IMR-90 (cell line): ENCODE data around the gene MAGI2. TPM values are rescaled to one million over a fixed set of nuclear protein-coding genes. Genes with fewer than 3 reads are reported as not detected.

Experiments used
- ATAC-seq: fragments of 200-7000 bp; cut with Tn5 transposase; 2 replicates; pipeline ENCODE4 v1.9.1; 2020; ENCODE audit warnings: low read depth, mild to moderate bottlenecking, moderate library complexity
- BruUV-seq: library from RNA; stranded (reverse); fragments of 400-500 nt; replicated peaks from 2 replicates; lab custom pipeline; 2021; lab: Mats Ljungman, UMichigan
- CTCF ChIA-PET: fragments of 300-600 bp; formaldehyde crosslinking; extraction: SDS; loops from one replicate; lab custom pipeline; 2021; ENCODE audit warnings: antibody characterized with exemption; lab: Yijun Ruan, JAX
- POLR2A ChIA-PET: fragments of 300-600 bp; sonication (Branson Sonifier 250); formaldehyde crosslinking; loops from one replicate; lab custom pipeline; 2022; ENCODE audit warnings: antibody characterized with exemption; ENCODE audit not compliant: unreplicated experiment; lab: Charles Lee
- DNase-seq: peaks from one replicate; pipeline ENCODE4 v3.0.0; 2013
- H2AFZ ChIP-seq: replicated peaks from 2 replicates; pipeline ENCODE3; 2013; ENCODE audit warnings: low read length, mild to moderate bottlenecking; ENCODE audit not compliant: poor library complexity
- H2AK5ac ChIP-seq: 2 replicates; pipeline ENCODE4 v1.6.1; 2013; ENCODE audit warnings: low read depth, low read length, inconsistent platforms
- H2AK9ac ChIP-seq: replicated peaks from 2 replicates; pipeline ENCODE3; 2013; ENCODE audit warnings: mild to moderate bottlenecking, low read depth, low read length, moderate library complexity; ENCODE audit not compliant: poor library complexity
- H2BK120ac ChIP-seq: 2 replicates; pipeline ENCODE4 v1.6.1; 2013; ENCODE audit warnings: low read depth, low read length, inconsistent platforms
- H2BK15ac ChIP-seq: 3 replicates; pipeline ENCODE4 v1.6.1; 2013; ENCODE audit warnings: low read depth, low read length, inconsistent platforms
- H2BK20ac ChIP-seq: 2 replicates; pipeline ENCODE4 v1.6.1; 2013; ENCODE audit warnings: low read depth, mild to moderate bottlenecking, inconsistent platforms, low read length, moderate library complexity
- H2BK5ac ChIP-seq: 2 replicates; pipeline ENCODE4 v1.6.1; 2013; ENCODE audit warnings: mild to moderate bottlenecking, low read depth, low read length, inconsistent platforms; ENCODE audit not compliant: poor library complexity, severe bottlenecking
- H3K14ac ChIP-seq: replicated peaks from 2 replicates; pipeline ENCODE4 v1.6.1; 2013; ENCODE audit warnings: low read depth, low read length, inconsistent platforms
- H3K18ac ChIP-seq: 2 replicates; pipeline ENCODE4 v1.6.1; 2013; ENCODE audit warnings: low read depth, low read length, control low read depth
- H3K23ac ChIP-seq: 2 replicates; pipeline ENCODE4 v1.6.1; 2013; ENCODE audit warnings: low read depth, low read length, inconsistent platforms
- H3K27ac ChIP-seq: 2 replicates; pipeline ENCODE4 v1.5.1; 2013; ENCODE audit warnings: mild to moderate bottlenecking, control low read depth, low read length; ENCODE audit not compliant: insufficient read depth
- H3K27me3 ChIP-seq: 2 replicates; pipeline ENCODE4 v1.6.1; 2013; ENCODE audit warnings: low read length; ENCODE audit not compliant: control insufficient read depth, insufficient read depth
- H3K36me3 ChIP-seq: 2 replicates; pipeline ENCODE4 v1.6.1; 2013; ENCODE audit warnings: low read length, mixed read lengths; ENCODE audit not compliant: control insufficient read depth, insufficient read depth
- H3K4ac ChIP-seq: 2 replicates; pipeline ENCODE4 v1.6.1; 2013; ENCODE audit warnings: low read depth, low read length, inconsistent platforms
- H3K4me1 ChIP-seq: 2 replicates; pipeline ENCODE4 v1.6.1; 2013; ENCODE audit warnings: low read length, mixed read lengths; ENCODE audit not compliant: control insufficient read depth, insufficient read depth
- H3K4me2 ChIP-seq: 2 replicates; pipeline ENCODE4 v1.6.1; 2013; ENCODE audit warnings: low read depth, mild to moderate bottlenecking, control low read depth, low read length, moderate library complexity
- H3K4me3 ChIP-seq: 2 replicates; pipeline ENCODE4 v1.5.1; 2013; ENCODE audit warnings: low read depth, mild to moderate bottlenecking, control low read depth, low read length, moderate library complexity; ENCODE audit not compliant: insufficient read depth
- H3K56ac ChIP-seq: 2 replicates; pipeline ENCODE4 v1.6.1; 2013; ENCODE audit warnings: low read length, inconsistent platforms; ENCODE audit not compliant: insufficient read depth; ENCODE audit errors: extremely low read depth
- H3K79me1 ChIP-seq, 2 experiments: 2 replicates each; pipeline ENCODE4 v1.6.1; 2013; ENCODE audit warnings: low read length in 2 of 2, inconsistent platforms in 1 of 2, low read depth in 1 of 2
- H3K9ac ChIP-seq: 2 replicates; pipeline ENCODE4 v1.6.1; 2013; ENCODE audit warnings: low read depth, low read length, control low read depth
- H3K9me1 ChIP-seq: 2 replicates; pipeline ENCODE4 v1.6.1; 2013; ENCODE audit warnings: low read length, inconsistent platforms; ENCODE audit not compliant: insufficient read depth
- H3K9me3 ChIP-seq: 2 replicates; pipeline ENCODE4 v1.6.1; 2013; ENCODE audit warnings: low read length; ENCODE audit not compliant: control insufficient read depth, insufficient read depth
- H4K20me1 ChIP-seq: 2 replicates; pipeline ENCODE4 v1.6.1; 2013; ENCODE audit warnings: low read length, inconsistent platforms; ENCODE audit not compliant: insufficient read depth
- H4K5ac ChIP-seq: 2 replicates; pipeline ENCODE4 v1.6.1; 2013; ENCODE audit warnings: mild to moderate bottlenecking, low read depth, low read length, control low read depth
- H4K8ac ChIP-seq, 2 experiments: 2 replicates each; pipeline ENCODE4 v1.6.1; 2013; ENCODE audit warnings: low read depth in 2 of 2, low read length in 2 of 2, control low read depth in 1 of 2, inconsistent platforms in 1 of 2
- H4K91ac ChIP-seq: 2 replicates; pipeline ENCODE4 v1.6.1; 2013; ENCODE audit warnings: low read depth, low read length, inconsistent platforms; ENCODE audit not compliant: insufficient read depth
- BHLHE40 ChIP-seq: fragments of 150-350 bp; IDR thresholded peaks from 2 replicates; pipeline ENCODE4 v1.6.1; 2016; ENCODE audit warnings: mild to moderate bottlenecking, low read depth, low read length
- CEBPB ChIP-seq: IDR thresholded peaks from 2 replicates; pipeline ENCODE4 v1.6.1; 2012; ENCODE audit warnings: low read depth, low read length, improper control_type of control experiment
- CHD1 ChIP-seq: IDR thresholded peaks from 2 replicates; pipeline ENCODE4 v1.6.1; 2012; ENCODE audit warnings: low read depth, low read length, improper control_type of control experiment
- FOS ChIP-seq: fragments of 150-350 bp; IDR thresholded peaks from 2 replicates; pipeline ENCODE4 v1.6.1; 2016; ENCODE audit warnings: low read depth, low read length
- MAFK ChIP-seq: IDR thresholded peaks from 2 replicates; pipeline ENCODE4 v1.6.1; 2012; ENCODE audit warnings: low read depth, low read length, improper control_type of control experiment
- MAZ ChIP-seq: IDR thresholded peaks from 2 replicates; pipeline ENCODE4 v1.6.1; 2012; ENCODE audit warnings: low read depth, mild to moderate bottlenecking, low read length, improper control_type of control experiment, moderate library complexity, borderline replicate concordance
- MXI1 ChIP-seq: IDR thresholded peaks from 2 replicates; pipeline ENCODE4 v1.6.1; 2012; ENCODE audit warnings: low read depth, mild to moderate bottlenecking, low read length, moderate library complexity, borderline replicate concordance
- NFE2L2 ChIP-seq: fragments of 150-350 bp; IDR thresholded peaks from 2 replicates; pipeline ENCODE4 v1.6.1; 2016; ENCODE audit warnings: low read depth, mild to moderate bottlenecking, low read length
- POLR2A ChIP-seq: IDR thresholded peaks from 2 replicates; pipeline ENCODE4 v1.6.1; 2012; ENCODE audit warnings: mild to moderate bottlenecking, low read depth, low read length
- RAD21 ChIP-seq: IDR thresholded peaks from 2 replicates; pipeline ENCODE4 v1.6.1; 2012; ENCODE audit warnings: low read length, improper control_type of control experiment
- RCOR1 ChIP-seq: IDR thresholded peaks from 2 replicates; pipeline ENCODE4 v1.6.1; 2012; ENCODE audit warnings: mild to moderate bottlenecking, low read length, improper control_type of control experiment; ENCODE audit not compliant: insufficient replicate concordance
- RFX5 ChIP-seq: IDR thresholded peaks from 2 replicates; pipeline ENCODE4 v1.8.0; 2012; ENCODE audit warnings: low read depth, mild to moderate bottlenecking, low read length, moderate library complexity
- SMC3 ChIP-seq: fragments of 150-350 bp; IDR thresholded peaks from 2 replicates; pipeline ENCODE4 v1.6.1; 2016; ENCODE audit warnings: low read depth, mild to moderate bottlenecking, antibody characterized with exemption, low read length, moderate library complexity
- WGBS, 2 experiments: methylation state at CpG; one replicate each; pipeline versions ENCODE4 v1.1.5 to v1.1.7; 2013; ENCODE audit warnings: missing lambda C conversion rate in 2 of 2; ENCODE audit not compliant: insufficient read length in 1 of 2; ENCODE audit errors: extremely low coverage in 2 of 2; 5-methylcytosine and 5-hydroxymethylcytosine counted together
- dilution Hi-C: fragments of 300-500 bp; cut with HindIII; formaldehyde crosslinking; loops from one replicate; pipeline ENCODE4 v1.14.3; 2018; ENCODE audit warnings: low sequenced_read_pairs; ENCODE audit not compliant: unreplicated experiment
- in situ Hi-C: fragments of 300-500 bp; cut with MboI; formaldehyde crosslinking; loops from 3 replicates; pipeline ENCODE4 v1.14.3; 2019; ENCODE audit warnings: low sequenced_read_pairs, inconsistent platforms, mixed read lengths
- intact Hi-C: fragments of 100-400 bp; cut with micrococcal nuclease; formaldehyde crosslinking; loops from 2 replicates; pipeline ENCODE4 v1.10.0; 2022
- polyA plus RNA-seq, 3 experiments: library from polyadenylated mRNA; depleted of rRNA; stranded (reverse); fragments of >200 nt; gene quantifications; 2 replicates each; pipeline ENCODE4 v1.2.3, GENCODE V29; 2012; ENCODE audit warnings: low replicate concordance in 1 of 3
- total RNA-seq: library from RNA; depleted of rRNA; stranded (reverse); fragments of >200 nt; gene quantifications from 2 replicates; pipeline ENCODE4 v1.2.3, GENCODE V29; 2012
- TF ChIP-seq, protein P1 (sequence below): fragments of 150-350 bp; IDR thresholded peaks from 2 replicates; pipeline ENCODE4 v1.6.1; 2017; ENCODE audit warnings: mild to moderate bottlenecking, antibody characterized with exemption, low read length, low read depth
- TF ChIP-seq, protein P2 (sequence below): conservative IDR thresholded peaks from 2 replicates; pipeline ENCODE4 v1.5.1; 2012; ENCODE audit warnings: mild to moderate bottlenecking, low read depth, low read length, improper control_type of control experiment
- TF ChIP-seq, protein P3 (sequence below): fragments of 150-350 bp; IDR thresholded peaks from 2 replicates; pipeline ENCODE4 v1.6.1; 2016; ENCODE audit warnings: low read depth, mild to moderate bottlenecking, low read length, moderate library complexity, borderline replicate concordance

MAGI2 gene
- total and polyA plus RNA-seq, 2 of the 4 experiments (the other 2 are of a cell fraction), result 2.5 to 17.9 TPM

DNA sequence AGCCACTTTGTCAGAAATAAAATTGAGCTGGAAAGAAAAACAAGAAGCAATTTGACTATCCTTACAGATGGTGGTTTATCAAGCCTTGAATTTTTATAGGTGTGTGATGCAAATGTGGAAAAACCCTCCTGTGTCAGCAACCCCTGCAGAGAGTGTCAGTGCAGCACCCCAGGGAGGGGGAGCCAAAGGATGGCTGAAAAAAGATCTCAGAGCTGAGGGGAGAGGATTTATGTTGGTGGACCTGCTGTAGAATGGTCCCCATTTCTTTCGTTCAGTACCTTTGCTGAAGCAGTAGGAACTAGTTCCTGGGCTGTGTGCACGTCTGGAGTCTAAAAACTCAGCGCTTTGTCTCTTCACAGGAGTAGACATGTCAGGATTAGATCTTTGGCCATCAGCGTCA, 1415.9 kb downstream of the MAGI2 start:
- Histone ChIP-seq H2BK120ac (no peak overlapping the region), H2BK15ac (no peak overlapping the region), H2AK9ac (no peak overlapping the region), H3K9ac (no peak overlapping the region), H4K5ac (no peak overlapping the region), H2AFZ (no peak overlapping the region), H3K9me3 (no peaks in the 10 kb centered on the region), H3K4me1 (no peaks in the 10 kb centered on the region), H4K20me1 (no peaks in the 10 kb centered on the region), H2BK5ac (no peak overlapping the region), H3K23ac (no peak overlapping the region), H3K36me3 (no peaks in the 10 kb centered on the region), H3K14ac (no peak overlapping the region), H3K27me3 (no peaks in the 10 kb centered on the region), H3K56ac (no peak overlapping the region), H3K9me1 (no peaks in the 10 kb centered on the region), H2AK5ac (no peak overlapping the region), H3K4ac (no peak overlapping the region), H3K4me2 (no peak overlapping the region), H2BK20ac (no peak overlapping the region), H4K8ac (no peak overlapping the region), H3K79me1 (no peaks in the 10 kb centered on the region), H3K18ac (no peak overlapping the region), H3K4me3 (no peak overlapping the region), H4K91ac (no peak overlapping the region), H3K27ac (no peak overlapping the region)
- CTCF ChIA-PET, result no interaction called here
- in situ Hi-C loops (no loop called here), intact Hi-C loops (no loop called here), dilution Hi-C loops (no loop called here)
- no peak for TF ChIP-seq RAD21
- TF ChIP-seq CHD1, result no peak
- no peak for TF ChIP-seq BHLHE40
- no peak for TF ChIP-seq RCOR1
- no peak for TF ChIP-seq POLR2A
- TF ChIP-seq FOS, result no peak
- TF ChIP-seq MAFK, result no peak
- no peak for TF ChIP-seq RFX5
- no peak for TF ChIP-seq MAZ
- TF ChIP-seq MXI1, result no peak
- TF ChIP-seq, protein P1, sequence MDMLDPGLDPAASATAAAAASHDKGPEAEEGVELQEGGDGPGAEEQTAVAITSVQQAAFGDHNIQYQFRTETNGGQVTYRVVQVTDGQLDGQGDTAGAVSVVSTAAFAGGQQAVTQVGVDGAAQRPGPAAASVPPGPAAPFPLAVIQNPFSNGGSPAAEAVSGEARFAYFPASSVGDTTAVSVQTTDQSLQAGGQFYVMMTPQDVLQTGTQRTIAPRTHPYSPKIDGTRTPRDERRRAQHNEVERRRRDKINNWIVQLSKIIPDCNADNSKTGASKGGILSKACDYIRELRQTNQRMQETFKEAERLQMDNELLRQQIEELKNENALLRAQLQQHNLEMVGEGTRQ, result no peak
- TF ChIP-seq NFE2L2, result no peak
- no peak for TF ChIP-seq CEBPB
- TF ChIP-seq SMC3, result no peak
- TF ChIP-seq, protein P2, sequence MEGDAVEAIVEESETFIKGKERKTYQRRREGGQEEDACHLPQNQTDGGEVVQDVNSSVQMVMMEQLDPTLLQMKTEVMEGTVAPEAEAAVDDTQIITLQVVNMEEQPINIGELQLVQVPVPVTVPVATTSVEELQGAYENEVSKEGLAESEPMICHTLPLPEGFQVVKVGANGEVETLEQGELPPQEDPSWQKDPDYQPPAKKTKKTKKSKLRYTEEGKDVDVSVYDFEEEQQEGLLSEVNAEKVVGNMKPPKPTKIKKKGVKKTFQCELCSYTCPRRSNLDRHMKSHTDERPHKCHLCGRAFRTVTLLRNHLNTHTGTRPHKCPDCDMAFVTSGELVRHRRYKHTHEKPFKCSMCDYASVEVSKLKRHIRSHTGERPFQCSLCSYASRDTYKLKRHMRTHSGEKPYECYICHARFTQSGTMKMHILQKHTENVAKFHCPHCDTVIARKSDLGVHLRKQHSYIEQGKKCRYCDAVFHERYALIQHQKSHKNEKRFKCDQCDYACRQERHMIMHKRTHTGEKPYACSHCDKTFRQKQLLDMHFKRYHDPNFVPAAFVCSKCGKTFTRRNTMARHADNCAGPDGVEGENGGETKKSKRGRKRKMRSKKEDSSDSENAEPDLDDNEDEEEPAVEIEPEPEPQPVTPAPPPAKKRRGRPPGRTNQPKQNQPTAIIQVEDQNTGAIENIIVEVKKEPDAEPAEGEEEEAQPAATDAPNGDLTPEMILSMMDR, result no peak
- TF ChIP-seq, protein P3, sequence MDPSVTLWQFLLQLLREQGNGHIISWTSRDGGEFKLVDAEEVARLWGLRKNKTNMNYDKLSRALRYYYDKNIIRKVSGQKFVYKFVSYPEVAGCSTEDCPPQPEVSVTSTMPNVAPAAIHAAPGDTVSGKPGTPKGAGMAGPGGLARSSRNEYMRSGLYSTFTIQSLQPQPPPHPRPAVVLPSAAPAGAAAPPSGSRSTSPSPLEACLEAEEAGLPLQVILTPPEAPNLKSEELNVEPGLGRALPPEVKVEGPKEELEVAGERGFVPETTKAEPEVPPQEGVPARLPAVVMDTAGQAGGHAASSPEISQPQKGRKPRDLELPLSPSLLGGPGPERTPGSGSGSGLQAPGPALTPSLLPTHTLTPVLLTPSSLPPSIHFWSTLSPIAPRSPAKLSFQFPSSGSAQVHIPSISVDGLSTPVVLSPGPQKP, result no peak
- 63% methylated on average over 2 of the region's 4 CpGs; no CpG with 5 or more reads in 1 of the 2 experiments for WGBS, 2 experiments
- DNase-seq, result no peak
- POLR2A ChIA-PET, result no interaction called here
- no TSS peak for BruUV-seq
- ATAC-seq, result no peak
